C4-2B (cell line): Measurements from ENCODE around the gene SOX10.

Experiments
- ZFX ChIP-seq: fragments of 450-650 bp; IDR thresholded peaks from 2 replicates; pipeline ENCODE4 v1.6.1; 2017
- TF ChIP-seq, protein P1 (sequence below): fragments of 450-650 bp; conservative IDR thresholded peaks from 2 replicates; pipeline ENCODE4 v1.5.1; 2017; ENCODE audit warnings: mild to moderate bottlenecking

GRCh38 chr22:37999640-38000272 lies 15.4 kb upstream of the SOX10 start:
- TF ChIP-seq, protein P1, sequence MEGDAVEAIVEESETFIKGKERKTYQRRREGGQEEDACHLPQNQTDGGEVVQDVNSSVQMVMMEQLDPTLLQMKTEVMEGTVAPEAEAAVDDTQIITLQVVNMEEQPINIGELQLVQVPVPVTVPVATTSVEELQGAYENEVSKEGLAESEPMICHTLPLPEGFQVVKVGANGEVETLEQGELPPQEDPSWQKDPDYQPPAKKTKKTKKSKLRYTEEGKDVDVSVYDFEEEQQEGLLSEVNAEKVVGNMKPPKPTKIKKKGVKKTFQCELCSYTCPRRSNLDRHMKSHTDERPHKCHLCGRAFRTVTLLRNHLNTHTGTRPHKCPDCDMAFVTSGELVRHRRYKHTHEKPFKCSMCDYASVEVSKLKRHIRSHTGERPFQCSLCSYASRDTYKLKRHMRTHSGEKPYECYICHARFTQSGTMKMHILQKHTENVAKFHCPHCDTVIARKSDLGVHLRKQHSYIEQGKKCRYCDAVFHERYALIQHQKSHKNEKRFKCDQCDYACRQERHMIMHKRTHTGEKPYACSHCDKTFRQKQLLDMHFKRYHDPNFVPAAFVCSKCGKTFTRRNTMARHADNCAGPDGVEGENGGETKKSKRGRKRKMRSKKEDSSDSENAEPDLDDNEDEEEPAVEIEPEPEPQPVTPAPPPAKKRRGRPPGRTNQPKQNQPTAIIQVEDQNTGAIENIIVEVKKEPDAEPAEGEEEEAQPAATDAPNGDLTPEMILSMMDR = no peak
- TF ChIP-seq ZFX = no peak
